K562 (cell line): ENCODE measurements around the gene PCDHGB2.
"Not testable (repeated sequence)": the region's sequence is repeated elsewhere in the genome, so short reads cannot be mapped to it uniquely, and the experiment has no call there.

Source experiments
- BRCA1 ChIP-seq, 2 experiments: fragments of 450-650 bp in 1 of 2; sonication (generic) in 1 of 2; formaldehyde crosslinking in 1 of 2; IDR thresholded peaks; 2 replicates each; pipeline versions ENCODE4 v1.5.0 to v1.6.1; 2017 to 2020; ENCODE audit warnings: mild to moderate bottlenecking in 1 of 2, missing genetic modification reagents in 1 of 2
- LEF1 ChIP-seq: fragments of 450-650 bp; IDR thresholded peaks from 2 replicates; pipeline ENCODE4 v1.6.1; 2016; ENCODE audit warnings: mild to moderate bottlenecking
- POLR2A ChIP-seq: fragments of 450-650 bp; conservative IDR thresholded peaks from 2 replicates; pipeline ENCODE4 v1.6.1; 2016
- SREBF1 ChIP-seq: fragments of 150-350 bp; IDR thresholded peaks from 2 replicates; pipeline ENCODE4 v1.6.1; 2014; ENCODE audit warnings: antibody characterized with exemption, low read depth, low read length, borderline replicate concordance
- VEZF1 ChIP-seq: fragments of 200-800 bp; sonication (Bioruptor generic); IDR thresholded peaks from 2 replicates; pipeline ENCODE4 v1.6.1; 2017; ENCODE audit warnings: missing genetic modification characterization, missing compliant biosample characterization
- ZNF668 ChIP-seq: fragments of 250-450 bp; sonication (Bioruptor Pico); IDR thresholded peaks from 2 replicates; pipeline ENCODE4 v1.8.0; 2022; ENCODE audit warnings: mild to moderate bottlenecking, inconsistent platforms
- ZSCAN29 ChIP-seq: fragments of 450-650 bp; IDR thresholded peaks from 2 replicates; pipeline ENCODE4 v1.6.1; 2017
- TF ChIP-seq, protein P1 (sequence below), 3 experiments: IDR thresholded peaks in 2 of 3; conservative IDR thresholded peaks in 1 of 3; 2 replicates each; pipeline ENCODE4 v1.5.1; 2011 to 2012; ENCODE audit warnings: low read length in 3 of 3, mild to moderate bottlenecking in 3 of 3, control low read depth in 2 of 3, improper control_type of control experiment in 1 of 3, inconsistent platforms in 1 of 3, low read depth in 1 of 3, mixed read lengths in 1 of 3, moderate library complexity in 1 of 3; ENCODE audit not compliant: insufficient read depth in 2 of 3

- TF ChIP-seq, protein P1, sequence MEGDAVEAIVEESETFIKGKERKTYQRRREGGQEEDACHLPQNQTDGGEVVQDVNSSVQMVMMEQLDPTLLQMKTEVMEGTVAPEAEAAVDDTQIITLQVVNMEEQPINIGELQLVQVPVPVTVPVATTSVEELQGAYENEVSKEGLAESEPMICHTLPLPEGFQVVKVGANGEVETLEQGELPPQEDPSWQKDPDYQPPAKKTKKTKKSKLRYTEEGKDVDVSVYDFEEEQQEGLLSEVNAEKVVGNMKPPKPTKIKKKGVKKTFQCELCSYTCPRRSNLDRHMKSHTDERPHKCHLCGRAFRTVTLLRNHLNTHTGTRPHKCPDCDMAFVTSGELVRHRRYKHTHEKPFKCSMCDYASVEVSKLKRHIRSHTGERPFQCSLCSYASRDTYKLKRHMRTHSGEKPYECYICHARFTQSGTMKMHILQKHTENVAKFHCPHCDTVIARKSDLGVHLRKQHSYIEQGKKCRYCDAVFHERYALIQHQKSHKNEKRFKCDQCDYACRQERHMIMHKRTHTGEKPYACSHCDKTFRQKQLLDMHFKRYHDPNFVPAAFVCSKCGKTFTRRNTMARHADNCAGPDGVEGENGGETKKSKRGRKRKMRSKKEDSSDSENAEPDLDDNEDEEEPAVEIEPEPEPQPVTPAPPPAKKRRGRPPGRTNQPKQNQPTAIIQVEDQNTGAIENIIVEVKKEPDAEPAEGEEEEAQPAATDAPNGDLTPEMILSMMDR (IDR thresholded peaks at IDR 0.05 in 2 of 3, conservative IDR thresholded peaks at IDR 0.05 in 1 of 3; ENCODE audit: insufficient read depth in 2 of 3, low read depth in 1 of 3, low read length in 3 of 3), result peak; percentile 8 to 37 (median 35); a peak in 3 of 6 replicates
- TF ChIP-seq ZSCAN29; POLR2A; VEZF1; SREBF1; ZNF668; LEF1; BRCA1 (IDR thresholded peaks at IDR 0.05); BRCA1 (CRISPR knock-in tag; IDR thresholded peaks at IDR 0.05): not testable (repeated sequence)
These were observed 15.8 kb downstream of the PCDHGB2 start for GRCh38 chr5:141375444-141376155.
